GM21619 (cell line): Measurements from ENCODE around the gene TSPAN13.

Experiments used
- ATAC-seq: cut with Tn5 transposase; IDR thresholded peaks from one replicate; pipeline ENCODE4 v1.9.1; 2021; ENCODE audit not compliant: unreplicated experiment

TSPAN13 gene

DNA sequence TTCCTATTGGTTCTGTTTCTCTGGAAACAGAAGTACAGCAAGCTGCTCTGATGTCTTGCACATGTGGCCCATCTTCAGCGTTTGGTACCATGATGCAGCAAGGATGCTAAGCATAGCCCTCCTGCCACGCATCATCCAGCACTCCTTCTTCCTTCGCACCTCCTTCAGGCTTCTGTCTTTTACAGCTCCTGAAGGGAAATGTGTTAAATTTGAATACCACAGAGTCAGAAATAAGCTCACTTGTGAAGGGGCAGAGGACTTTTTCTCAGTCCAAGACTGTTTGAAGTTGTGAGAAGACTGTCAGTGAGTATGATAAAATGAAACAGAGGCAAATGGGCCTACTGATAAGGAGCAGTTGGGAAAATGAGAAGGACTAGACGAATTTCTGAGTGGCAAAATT lies 20.7 kb downstream of the TSPAN13 start:
- no peak for ATAC-seq

- ATAC-seq: no peak
These were observed 21.4 kb downstream of the TSPAN13 start for GRCh38 chr7:16774986-16775385.

DNA sequence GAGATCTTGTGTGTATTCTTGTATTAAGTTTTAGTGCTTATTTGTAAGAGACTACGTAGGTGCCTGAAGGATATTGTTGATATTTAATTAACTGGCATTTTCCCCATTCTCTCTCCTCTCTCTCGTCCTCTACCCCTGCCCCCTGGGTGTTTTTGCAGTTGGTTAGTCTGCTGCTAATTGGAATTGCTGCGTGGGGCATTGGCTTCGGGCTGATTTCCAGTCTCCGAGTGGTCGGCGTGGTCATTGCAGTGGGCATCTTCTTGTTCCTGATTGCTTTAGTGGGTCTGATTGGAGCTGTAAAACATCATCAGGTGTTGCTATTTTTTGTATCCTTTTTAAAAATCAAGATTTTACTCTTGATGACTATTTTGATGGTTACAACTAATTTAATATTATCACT lies 22.5 kb downstream of the TSPAN13 start:
- no peak for ATAC-seq

- no peak for ATAC-seq
These were observed 24.9 kb downstream of the TSPAN13 start for GRCh38 chr7:16778476-16778875.

- ATAC-seq: no peak
These were observed 25.5 kb downstream of the TSPAN13 start for GRCh38 chr7:16779051-16779450.

DNA sequence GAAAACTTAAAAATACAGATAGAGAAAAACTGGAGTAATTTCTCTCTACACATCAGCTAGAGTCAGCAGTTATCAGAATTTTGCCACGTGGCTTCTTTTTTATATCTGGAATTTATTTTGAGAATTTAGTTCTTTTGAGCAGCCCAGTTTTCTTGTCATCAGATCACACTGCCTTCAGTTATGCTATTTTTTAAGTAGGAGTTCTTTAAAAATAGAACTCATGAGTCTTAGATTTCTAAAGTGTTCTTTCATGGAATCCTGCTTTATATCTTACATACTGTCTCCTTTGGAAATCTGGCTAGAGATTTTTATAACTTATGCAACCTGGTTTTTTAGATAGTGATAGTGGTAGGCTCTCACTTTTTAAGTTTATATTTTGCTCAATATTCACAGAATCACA lies 27.0 kb downstream of the TSPAN13 start:
- no peak for ATAC-seq

- ATAC-seq: no peak
These were observed 31.8 kb downstream of the TSPAN13 start for GRCh38 chr7:16785321-16785720.

DNA sequence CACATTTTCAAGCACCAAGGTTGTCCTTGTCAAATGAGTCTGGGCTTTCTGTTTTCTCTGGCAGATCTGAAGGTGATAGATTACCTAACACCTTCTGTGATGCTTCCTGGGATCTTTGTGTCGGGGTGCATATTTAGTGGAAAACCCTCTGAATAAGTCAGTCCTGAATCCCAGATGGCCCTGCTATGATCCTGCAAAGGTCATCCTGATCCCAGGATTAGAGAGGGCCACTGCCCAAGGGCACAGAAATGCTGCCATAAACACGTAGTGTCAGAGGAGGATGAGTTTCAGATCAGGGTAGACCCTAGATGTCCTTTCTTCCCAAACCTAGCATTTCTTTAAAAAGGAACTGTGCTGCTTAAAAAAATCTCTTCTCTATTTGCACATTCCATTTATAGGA lies 32.3 kb downstream of the TSPAN13 start:
- no peak for ATAC-seq

DNA sequence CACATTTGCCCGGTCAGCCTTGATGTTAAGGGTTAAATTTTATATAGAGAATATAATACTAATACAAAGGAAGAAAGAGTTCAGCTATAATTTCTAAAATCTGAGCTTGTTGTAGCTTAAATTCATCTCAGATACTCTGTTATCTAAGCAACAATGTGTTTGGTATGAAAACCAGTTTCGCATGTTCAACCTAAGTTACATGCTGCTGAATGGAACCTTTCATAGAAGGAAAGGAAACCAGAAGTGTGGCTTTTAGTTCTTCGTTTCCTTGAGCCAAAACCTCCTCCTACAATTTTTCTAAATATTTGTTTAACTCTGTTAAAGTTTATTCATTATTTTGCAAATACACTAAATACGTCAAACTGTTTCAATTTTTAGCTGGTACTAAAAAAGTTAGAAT lies 32.7 kb downstream of the TSPAN13 start:
- ATAC-seq: no peak

DNA sequence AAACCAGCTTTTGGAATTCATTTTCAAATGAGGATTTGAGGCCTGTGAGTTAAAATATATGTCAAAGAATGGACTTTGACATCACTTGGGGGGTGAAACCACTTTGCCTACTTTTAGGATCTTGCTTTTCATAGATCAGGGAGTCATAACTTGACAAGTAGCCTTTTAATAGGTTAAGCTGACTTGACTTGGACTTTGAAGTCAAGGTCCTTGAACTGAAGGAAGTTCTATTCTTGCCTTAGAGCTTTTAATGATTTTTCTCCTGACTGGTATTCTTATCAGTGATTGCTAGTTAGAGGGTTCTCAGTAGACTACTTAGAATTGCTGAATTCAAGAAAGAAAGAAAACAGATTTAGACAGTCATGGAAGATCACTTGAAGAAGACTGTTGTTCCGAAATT lies 33.6 kb downstream of the TSPAN13 start:
- ATAC-seq: no peak

DNA sequence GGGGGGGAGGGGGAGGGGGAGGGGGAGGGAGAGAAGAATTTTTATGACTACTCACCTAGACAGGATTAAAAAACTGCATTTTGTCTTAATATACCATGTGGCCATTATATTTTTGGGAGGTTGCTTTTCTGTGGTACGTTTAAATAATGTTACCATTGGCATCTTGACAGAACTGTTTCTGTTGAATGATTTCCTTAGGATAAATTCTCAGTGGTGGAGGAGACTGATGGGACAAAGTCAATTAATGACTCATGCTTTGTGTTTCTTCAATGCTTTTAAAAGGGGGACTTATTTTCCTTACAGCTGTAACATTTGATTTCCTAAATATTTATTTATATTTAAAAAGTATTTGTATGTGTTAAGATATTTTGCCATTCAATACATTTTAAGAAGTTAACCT lies 37.5 kb downstream of the TSPAN13 start:
- no peak for ATAC-seq

DNA sequence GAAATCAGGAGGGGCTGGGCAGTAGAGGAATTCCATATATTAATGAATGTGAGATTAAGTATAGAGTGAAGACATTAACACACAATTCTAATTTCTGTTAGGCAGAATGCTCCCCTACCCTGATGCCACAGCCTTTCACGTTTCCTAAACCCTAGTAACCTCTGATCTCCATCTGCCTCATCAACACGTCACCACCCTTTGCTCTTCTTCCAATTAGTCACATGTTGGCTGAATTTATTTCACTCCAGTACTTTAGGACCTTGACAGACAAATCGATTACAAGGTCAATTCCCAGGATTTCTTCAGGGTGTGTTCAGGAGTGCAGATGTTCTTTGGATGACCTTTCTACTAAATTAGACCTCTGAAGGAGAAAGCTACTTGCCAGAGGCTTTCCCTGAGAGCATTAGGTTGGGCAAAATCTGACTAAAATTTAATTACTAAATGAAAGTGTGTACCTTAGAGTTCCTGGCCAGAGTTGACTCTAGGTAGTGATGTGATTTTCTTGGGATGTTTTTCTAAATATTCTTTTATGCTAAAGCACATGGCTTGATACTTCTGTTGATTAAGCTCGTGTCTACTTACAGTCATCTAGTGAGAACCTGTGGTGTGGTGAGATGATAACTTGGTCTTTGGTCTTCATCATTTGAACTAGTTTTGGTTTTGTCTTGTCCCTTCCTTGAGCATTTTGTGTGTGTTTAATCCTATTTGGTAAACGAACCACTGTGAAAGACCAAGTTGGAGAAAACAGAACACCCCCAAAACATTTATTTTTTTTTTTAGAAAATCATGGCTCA lies 38.5 kb downstream of the TSPAN13 start:
- ATAC-seq: no peak

DNA sequence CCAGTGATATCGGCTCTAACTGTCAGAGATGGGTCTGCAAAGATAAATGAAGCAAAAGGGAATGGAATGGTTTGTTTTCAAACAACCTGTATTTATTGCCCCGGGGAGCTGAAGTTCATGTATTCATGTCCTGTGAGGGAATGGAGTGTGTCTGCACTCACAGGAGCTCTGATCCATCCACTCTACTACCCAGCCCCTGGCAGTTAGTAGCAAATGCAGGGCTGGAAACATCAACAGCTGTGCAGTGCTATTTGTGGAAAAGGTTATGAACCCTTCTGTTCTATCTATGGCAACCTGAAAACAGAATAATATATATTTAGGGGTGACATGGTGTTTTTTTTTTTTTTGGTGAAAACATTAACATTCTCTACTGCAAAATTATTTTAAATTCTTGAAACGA lies 41.4 kb downstream of the TSPAN13 start:
- ATAC-seq: no peak

GRCh38 chr7:16795624-16796023 lies 42.1 kb downstream of the TSPAN13 start:
- ATAC-seq: no peak

DNA sequence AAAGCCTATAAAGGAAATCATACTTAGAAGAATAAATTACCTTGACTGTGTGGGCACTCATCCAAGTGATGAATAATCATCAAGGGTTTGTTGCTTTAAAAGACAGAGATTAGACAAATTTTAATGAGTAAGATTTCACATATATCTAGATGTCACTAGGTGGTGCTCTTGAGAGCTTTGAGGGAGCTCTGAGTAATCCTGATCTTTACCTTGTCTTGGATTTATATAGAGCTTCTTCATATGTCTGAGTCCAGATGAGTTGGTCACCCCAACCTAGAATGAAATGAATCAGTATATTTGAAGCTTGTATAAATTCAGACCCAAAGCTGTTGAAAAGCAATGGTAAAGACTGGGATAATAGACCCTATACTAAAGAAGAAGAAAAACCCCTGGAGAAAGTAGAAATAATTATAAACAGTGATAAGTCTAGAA lies 47.6 kb downstream of the TSPAN13 start:
- ATAC-seq: peak; percentile 77

GRCh38 chr7:16801579-16801978 lies 48.0 kb downstream of the TSPAN13 start:
- no peak for ATAC-seq

DNA sequence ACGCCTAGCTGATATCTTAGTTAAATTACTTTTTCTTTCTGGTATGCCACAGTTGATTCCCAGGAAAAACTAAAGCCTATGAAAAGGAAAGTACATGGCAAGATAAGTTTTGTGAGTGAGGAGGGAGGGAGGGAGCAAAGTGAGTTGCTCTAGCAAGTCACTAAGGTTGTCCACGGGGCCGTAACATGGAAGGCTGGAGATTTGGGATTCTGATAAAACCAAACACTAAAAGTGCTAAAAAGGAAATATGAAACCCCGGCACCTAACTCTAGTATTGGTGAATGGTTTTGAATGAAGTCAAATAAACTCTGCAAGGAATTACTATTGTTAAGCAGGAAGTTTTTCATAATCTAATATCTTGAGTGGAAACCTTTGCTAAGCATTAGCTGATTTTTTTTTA lies 49.6 kb downstream of the TSPAN13 start:
- ATAC-seq: no peak

DNA sequence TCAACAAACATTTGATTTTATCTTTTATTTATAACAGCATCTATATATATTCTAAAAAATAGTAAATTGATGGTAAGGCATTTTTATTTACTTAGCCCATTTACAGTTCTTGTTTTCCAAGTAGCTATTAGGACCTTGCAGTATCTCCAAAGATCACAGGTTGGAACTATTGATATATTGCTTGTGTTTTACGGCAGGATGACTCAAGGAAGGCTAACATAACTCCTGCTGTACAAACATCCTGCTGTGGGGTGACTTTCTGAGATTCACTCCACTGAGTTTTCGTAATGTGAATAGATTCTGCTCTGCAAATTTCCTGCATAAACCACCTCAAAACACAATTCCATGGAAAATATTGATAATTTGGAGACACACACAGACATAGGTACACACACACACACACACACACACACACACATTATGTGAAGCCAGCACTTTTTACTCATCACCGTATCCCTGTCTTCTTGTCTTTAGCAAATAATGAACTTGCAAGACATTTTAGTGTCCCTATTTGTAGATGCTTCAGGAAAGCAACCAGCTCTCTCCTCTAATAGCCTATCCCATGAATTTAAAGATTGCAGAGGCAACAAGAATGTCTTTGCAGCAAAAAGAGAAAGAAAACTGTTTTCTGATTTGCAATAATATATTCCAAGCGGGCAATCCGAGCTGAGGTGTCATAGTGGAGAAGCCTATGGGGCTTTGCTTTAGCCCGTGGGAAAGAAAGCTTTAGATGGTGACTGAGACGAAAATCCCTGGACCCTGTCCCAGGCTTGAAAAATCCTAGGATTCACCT lies 50.5 kb downstream of the TSPAN13 start:
- no peak for ATAC-seq

- no peak for ATAC-seq
These were observed 51.3 kb downstream of the TSPAN13 start, which contains the start of gene AGR2 for GRCh38 chr7:16804674-16805439. AGR2 (minus strand) TSS chr7:16804999; CDS start chr7:16801796, 3,203 bp downstream.

DNA sequence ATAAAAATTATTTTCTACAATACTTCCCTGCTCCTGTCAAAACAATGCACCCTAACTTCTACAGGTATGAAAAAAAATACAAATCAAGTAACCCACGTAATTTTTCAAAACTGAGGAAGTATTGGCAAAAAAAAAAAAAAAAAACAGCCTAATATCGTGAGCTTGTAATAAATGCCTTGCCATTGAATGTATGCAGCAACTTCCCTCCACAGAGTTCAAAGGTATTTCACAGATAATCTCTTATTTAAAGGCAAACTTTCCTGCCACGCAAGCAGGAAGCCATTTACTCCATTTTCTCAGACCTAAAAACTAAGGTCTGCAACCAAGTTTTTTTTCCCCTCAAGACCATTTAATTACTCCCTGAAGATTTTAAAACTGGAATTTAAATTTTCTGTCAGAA lies 51.9 kb downstream of the TSPAN13 start:
- no peak for ATAC-seq

DNA sequence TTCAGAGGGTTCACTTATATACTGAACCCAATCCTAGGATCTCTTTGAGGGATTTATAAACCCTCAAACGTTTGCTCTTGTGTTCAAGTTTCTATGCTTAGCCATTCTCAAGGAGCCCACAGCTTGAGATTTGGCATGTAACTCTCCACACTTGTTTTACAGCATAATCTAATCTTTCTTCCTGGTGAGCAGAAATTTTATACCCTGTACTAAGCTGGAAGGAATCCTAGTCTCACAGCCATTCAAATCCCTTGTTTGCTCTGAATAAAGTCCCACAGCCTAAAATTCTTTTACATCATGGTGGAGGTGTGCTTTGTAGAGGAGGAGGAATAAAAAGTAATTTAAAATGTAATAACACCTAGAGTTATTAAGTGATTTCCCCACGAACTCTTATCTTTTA lies 56.6 kb downstream of the TSPAN13 start:
- ATAC-seq: no peak

DNA sequence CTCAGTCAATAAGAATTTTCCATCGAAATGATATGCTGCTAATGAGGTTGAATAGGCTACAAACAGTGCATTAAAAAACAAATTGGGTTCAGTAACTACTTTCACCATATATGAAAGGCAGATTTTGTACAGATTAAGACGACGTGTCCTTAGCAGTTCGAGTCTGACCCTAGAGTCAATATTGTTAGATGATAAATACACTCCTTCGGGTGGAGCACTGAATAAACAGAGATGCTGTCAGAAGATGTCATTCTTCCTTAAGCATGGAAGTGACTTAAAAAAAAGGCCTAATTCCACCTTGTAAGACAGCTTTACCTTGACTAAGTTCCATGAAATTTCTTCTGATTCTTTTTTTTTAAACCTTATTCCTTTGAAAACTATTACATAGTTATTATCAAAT lies 57.0 kb downstream of the TSPAN13 start:
- no peak for ATAC-seq
